ENCODE measurements around the gene ATP6V1G1.
A peak's percentile ranks its signal among the peaks of the same experiment; 100 is the strongest.
"Not testable (repeated sequence)": the region's sequence is repeated elsewhere in the genome, so short reads cannot be mapped to it uniquely, and the experiment has no call there.

ATP6V1G1 gene

GRCh38 chr9:114587345-114588202, at the start of gene ATP6V1G1:
Gene ATP6V1G1, plus strand, starts transcription at chr9:114587769. Its CDS starts 70 bp downstream, at chr9:114587839.
- DNase-seq, result peak; percentile 99

- DNase-seq, result no peak
These were observed 49.3 kb upstream of the ATP6V1G1 start for GRCh38 chr9:114538241-114538640.

DNA sequence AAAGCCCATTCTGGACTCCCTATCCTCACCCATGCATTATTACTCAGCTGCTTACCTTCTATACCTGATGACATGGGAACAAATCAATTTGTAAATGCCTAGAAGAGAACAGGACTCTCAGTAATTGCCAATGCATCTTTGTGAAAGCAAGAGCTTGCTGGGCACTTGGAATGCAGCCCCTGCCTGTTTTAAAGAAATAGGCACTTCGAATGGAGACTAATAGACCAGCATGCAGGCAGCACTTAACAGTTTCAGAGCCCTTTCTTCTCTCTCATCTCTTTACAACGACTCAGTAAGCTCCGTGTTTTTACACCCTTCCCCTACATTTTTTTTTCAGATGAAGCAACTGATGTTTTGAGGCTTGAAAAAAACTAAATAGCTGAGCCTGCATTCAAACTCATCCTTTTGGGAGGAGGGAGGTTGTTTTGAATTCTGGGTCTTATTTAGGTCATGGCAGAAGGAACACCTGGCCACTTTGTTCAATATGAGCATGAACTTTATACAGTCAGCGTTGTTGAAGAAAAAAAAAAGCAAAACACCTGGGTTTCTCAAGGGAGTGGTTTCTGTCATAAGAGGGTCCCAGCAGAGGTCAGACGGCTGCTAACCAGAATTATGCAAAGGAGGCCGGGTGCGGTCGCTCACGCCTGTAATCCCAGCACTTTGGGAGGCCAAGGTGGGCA, 47.7 kb upstream of the ATP6V1G1 start:
- no peak for DNase-seq

- DNase-seq, result no peak
These were observed 42.5 kb upstream of the ATP6V1G1 start for GRCh38 chr9:114545055-114545454.

DNA sequence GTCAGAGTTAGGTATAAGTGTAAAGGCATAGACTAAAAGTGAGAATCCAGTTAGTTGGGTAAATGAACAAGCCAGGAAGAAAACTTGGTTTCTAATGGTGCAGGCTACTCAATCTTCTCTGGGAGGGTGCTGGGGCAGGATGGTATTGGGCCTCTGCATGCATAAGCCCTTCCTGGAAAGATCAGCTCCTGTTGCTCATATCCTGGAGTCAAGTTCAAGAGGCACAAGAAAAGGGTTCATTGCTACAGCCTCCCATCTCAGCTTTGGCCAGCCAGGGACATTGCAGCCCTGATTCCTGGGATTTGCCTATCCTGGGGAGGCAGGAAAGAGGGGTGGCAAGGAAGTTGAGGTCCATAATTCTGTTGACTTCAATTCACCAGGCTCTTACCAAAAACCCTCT, 40.7 kb upstream of the ATP6V1G1 start:
- DNase-seq, result no peak

- no peak for DNase-seq
These were observed 37.8 kb upstream of the ATP6V1G1 start for GRCh38 chr9:114549697-114550330.

DNA sequence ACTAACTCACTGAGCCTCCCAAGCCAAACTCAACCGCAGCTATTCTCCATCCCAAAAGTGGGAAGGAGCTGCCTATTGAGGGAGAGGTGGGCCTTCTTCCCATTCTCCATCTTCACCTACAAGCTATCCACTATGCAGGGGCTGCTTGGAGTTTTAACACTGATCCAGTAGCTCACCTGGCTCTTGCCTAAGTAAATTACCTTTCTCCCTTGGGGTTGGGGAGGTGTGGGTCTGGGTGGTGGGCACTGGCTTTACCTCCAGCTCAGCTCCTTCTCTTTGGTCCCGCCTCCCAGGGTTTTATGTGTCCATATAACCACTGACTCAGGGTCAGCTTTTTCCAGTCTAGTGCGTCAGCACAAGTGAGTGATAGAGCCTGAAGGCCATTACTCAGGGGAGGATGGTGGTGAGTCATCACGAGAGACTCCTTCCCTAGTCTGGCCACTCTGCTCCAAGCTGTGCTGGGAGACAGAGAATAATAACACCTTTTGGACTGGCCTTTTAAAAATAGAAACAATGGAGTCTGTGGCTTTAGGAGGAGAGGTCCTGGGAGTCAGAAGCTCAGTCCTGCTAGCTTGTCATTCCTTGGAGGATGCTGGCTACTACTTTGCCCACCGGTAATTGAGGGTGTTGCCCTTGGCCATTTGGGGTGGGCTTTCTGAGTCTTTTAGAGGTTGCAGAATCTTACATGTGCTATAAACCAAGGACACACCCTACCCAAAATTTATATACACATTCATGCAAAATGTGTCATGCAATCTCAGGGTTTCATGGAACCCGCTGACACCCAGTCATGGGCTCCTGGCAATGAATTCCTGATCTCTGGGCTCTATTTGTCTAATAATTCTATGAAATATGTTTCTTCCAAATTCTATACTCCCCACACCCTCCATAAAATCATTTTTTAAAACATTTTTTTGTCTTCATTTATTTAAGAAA, 35.6 kb upstream of the ATP6V1G1 start:
- DNase-seq, result no peak

- DNase-seq, result no peak
These were observed 34.9 kb upstream of the ATP6V1G1 start for GRCh38 chr9:114552706-114553105.

- no peak for DNase-seq
These were observed 34.4 kb upstream of the ATP6V1G1 start for GRCh38 chr9:114553202-114553601.

- DNase-seq, result no peak
These were observed 31.9 kb upstream of the ATP6V1G1 start for GRCh38 chr9:114555696-114556095.

DNA sequence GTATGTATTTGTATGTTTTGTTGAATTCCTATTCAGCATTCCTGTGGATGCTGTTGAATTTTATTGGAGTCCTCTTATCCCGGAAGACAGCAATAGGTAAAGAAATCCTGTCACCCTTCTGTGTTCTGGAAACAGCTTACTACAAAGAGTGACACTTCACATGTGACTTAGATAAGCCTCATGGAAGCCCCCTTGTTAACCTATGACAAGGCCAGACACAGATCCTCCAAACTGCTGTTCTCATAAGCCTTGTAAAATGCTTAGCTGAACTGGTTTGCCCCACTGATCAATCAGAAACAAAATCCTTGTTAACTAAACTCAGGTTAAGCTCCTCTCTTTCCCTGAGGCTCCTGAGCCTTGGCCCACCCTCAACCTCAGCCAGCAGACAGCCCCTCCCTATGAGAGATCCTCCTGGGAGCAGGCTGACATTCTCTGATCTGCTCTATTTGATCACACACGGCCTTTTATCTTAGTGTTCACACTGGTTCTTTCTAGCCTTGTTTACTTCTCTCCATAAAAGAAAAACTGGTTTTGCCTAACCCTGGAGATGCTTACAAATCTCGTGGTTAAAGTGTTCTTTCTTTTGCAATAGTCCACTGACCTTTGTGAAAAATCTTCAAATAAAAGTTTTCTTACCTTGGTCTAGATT, 29.4 kb upstream of the ATP6V1G1 start:
- no peak for DNase-seq

GRCh38 chr9:114559830-114560513, 27.6 kb upstream of the ATP6V1G1 start:
- DNase-seq, result no peak

DNA sequence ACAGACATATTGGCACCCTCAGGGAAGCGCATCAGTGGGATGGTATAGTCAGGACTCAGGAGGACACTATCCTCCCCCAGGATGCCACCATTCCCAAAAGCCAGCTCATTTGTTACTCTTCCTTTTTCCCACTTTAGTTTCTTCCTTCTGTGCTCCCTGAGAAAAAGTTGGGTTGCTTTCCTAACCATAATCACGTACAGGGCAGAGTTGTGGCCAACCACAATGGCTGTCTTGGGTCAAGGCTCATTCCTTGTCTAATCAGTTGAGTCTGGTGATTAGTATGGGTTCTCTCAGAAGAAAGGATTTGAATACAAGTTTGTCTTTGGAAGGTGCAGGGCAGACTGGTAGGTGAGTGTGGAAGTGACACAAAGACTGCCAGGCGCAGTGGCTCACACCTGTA, 26.6 kb upstream of the ATP6V1G1 start:
- no peak for DNase-seq

DNA sequence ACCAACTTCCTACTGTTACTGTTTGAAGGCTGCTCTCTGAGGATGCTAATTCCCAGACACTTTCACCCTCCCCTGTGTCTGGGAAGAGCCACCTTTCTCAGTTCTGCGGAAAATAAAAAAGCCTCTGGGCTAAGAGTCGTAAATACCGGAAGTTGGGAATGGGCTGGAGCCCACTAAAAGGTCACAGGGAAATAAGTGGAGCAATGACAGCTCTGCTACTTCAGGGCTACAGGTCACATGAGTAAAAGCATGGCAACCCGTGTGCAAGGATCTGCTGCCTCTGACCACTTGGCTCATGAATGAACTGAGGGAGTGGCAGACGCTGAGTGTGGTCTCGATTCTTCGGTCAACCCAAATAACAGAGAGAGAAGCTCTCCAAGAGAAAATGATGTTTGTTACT, 25.8 kb upstream of the ATP6V1G1 start:
- DNase-seq, result no peak

DNA sequence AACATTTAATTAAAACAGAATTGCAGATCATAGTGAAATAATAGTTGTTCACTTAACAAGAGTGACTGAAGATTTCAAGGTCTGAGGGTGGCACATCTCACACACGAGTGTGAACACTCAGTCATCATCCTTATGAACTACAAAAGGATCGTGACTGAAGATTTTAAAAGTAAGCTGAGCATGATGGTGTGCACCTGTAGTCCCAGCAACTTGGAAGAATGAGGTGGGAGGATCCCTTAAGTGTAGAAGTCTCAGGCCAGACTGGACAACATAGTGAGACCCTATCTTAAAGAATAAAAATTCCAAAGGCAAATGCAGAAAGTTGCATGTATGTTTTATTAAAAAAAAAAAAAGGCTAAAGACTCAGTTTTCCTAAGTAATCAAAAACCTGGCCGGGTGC, 22.4 kb upstream of the ATP6V1G1 start:
- DNase-seq, result no peak

- no peak for DNase-seq
These were observed 16.8 kb upstream of the ATP6V1G1 start for GRCh38 chr9:114570742-114571141.

GRCh38 chr9:114571391-114571790, 16.2 kb upstream of the ATP6V1G1 start:
- no peak for DNase-seq

- DNase-seq, result no peak
These were observed 15.4 kb upstream of the ATP6V1G1 start for GRCh38 chr9:114572199-114572598.

DNA sequence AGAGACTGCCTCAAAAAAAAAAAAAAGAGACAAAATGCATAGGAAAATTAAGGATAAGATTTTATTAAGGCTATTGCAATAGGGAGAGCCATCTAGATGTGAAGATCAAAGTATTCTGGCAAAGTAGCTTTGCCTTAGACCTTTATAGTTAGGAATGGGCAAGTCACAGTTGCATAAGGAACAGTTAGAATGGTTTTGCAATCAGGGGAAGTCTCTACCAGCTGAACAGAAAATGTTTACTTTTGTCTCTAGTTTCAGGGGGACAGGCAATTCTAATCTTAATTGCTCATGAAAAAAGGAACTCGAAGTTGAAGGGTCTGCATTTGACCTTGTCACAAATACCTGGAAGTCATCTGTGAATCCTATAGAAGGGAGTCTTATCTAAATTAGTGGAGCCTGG, 13.1 kb upstream of the ATP6V1G1 start:
- DNase-seq, result no peak

DNA sequence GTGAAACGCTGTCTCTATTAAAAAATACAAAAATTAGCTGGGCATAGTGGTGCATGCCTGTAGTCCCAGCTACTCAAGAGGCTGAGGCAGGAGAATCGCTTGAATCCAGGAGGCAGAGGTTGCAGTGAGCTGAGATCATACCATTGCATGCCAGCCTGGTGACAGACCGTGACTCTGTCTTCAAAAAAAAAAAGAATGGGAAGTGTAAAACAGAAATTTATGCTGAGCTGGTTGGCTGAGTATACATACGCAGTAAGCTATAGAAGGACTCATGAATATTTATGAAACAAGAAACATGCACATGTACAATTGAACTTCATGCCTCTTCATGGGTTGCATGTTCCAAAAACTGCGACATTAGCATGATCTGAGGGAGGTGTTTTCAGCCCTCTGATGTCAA, 10.8 kb upstream of the ATP6V1G1 start:
- DNase-seq, result not testable (repeated sequence)

DNA sequence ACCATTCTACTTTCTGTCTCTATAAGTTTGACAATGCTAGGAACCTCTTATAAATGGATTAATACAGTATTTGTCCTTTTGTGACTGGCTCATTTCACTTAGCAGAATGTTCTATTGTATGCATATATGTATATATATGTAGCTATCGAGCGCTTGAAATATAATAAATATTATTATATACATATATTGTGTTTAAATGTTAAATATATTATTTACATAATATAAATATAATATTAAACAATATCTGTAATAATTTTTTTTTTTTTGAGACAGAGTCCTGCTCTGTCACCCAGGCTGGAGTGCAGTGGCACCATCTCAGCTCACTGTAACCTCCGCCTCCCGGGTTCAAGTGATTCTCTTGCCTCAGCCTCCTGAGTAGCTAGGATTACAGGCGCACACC, 9.4 kb upstream of the ATP6V1G1 start:
- DNase-seq, result not testable (repeated sequence)
